HepG2 (cell line): Measurements from ENCODE around the gene MAP3K14. TPM values are rescaled to one million over a fixed set of nuclear protein-coding genes. Genes with fewer than 3 reads are reported as not detected.

ENCODE experiments used
- ATAC-seq: fragments of 200-7000 bp; cut with Tn5 transposase; 3 replicates; pipeline ENCODE4 v1.9.1; 2020; ENCODE audit warnings: mild to moderate bottlenecking, moderate library complexity
- BruUV-seq: library from RNA; stranded (reverse); fragments of 400-500 nt; replicated peaks from 2 replicates; lab custom pipeline; 2021; lab: Mats Ljungman, UMichigan
- CTCF ChIA-PET: fragments of 300-600 bp; formaldehyde crosslinking; extraction: SDS; loops from one replicate; lab custom pipeline; 2021; ENCODE audit warnings: low total read pairs, inconsistent platforms, low intra/inter-chr PET ratio; lab: Yijun Ruan, JAX
- POLR2A ChIA-PET: fragments of 350-600 bp; sonication (Branson Sonifier 250); formaldehyde crosslinking; loops from one replicate; lab custom pipeline; 2020; ENCODE audit warnings: antibody characterized with exemption, inconsistent platforms; lab: Yijun Ruan, JAX
- DNase-seq: peaks from one replicate; pipeline ENCODE4 v3.0.0-alpha.2; 2015; ENCODE audit warnings: low spot score
- FAIRE-seq: peaks from 3 replicates; lab custom pipeline; 2011; peaks lifted over from hg19 to GRCh38; lab: Jason Lieb, UNC
- H2AFZ ChIP-seq: one replicate; pipeline ENCODE4 v1.6.1; 2011; ENCODE audit warnings: low read length, inconsistent platforms
- H3K27ac ChIP-seq: fragments of 300-600 bp; 3 replicates; pipeline ENCODE4 v1.8.0; 2011; ENCODE audit warnings: mixed run types, mild to moderate bottlenecking, mixed read lengths, low read length, inconsistent platforms; ENCODE audit not compliant: insufficient read depth; ENCODE audit errors: extremely low read length
- H3K27me3 ChIP-seq, 2 experiments: fragments of 200-600 bp in 1 of 2; 2 replicates in 1 of 2; 3 replicates in 1 of 2; pipeline versions ENCODE4 v1.6.0 to v1.8.0; 2011; ENCODE audit warnings: low read length in 2 of 2, mild to moderate bottlenecking in 2 of 2, moderate library complexity in 2 of 2, inconsistent platforms in 1 of 2; ENCODE audit not compliant: insufficient read depth in 2 of 2, control insufficient read depth in 1 of 2
- H3K36me3 ChIP-seq, 2 experiments: fragments of 200-600 bp in 1 of 2; replicated peaks in 1 of 2; 2 replicates in 1 of 2; 3 replicates in 1 of 2; pipeline versions ENCODE4 v1.5.1 to v1.8.0; 2011; ENCODE audit warnings: low read length in 2 of 2, inconsistent platforms in 1 of 2; ENCODE audit not compliant: insufficient read depth in 2 of 2, control insufficient read depth in 1 of 2
- H3K4me1 ChIP-seq: 2 replicates; pipeline ENCODE4 v1.5.1; 2012; ENCODE audit warnings: low read length, inconsistent platforms; ENCODE audit not compliant: insufficient read depth
- H3K4me2 ChIP-seq: 2 replicates; pipeline ENCODE4 v1.6.0; 2011; ENCODE audit warnings: low read depth, low read length, inconsistent platforms
- H3K4me3 ChIP-seq, 3 experiments: fragments of 200-600 bp in 1 of 3; sonication (generic), shearing (Covaris generic) in 1 of 3; replicated peaks in 1 of 3; 2 replicates each; pipeline ENCODE4 v1.5.1; 2011 to 2016; ENCODE audit warnings: low read length in 3 of 3, inconsistent platforms in 2 of 3, low read depth in 2 of 3, mild to moderate bottlenecking in 2 of 3, control low read depth in 1 of 3, mixed read lengths in 1 of 3; ENCODE audit not compliant: insufficient read depth in 1 of 3
- H3K79me2 ChIP-seq: one replicate; pipeline ENCODE4 v1.6.1; 2011; ENCODE audit warnings: low read length, inconsistent platforms; ENCODE audit not compliant: insufficient read depth
- H3K9ac ChIP-seq: 2 replicates; pipeline ENCODE4 v1.6.0; 2011; ENCODE audit warnings: mild to moderate bottlenecking, low read depth, low read length, inconsistent platforms; ENCODE audit not compliant: insufficient read depth
- H3K9me3 ChIP-seq: 2 replicates; pipeline ENCODE4 v1.5.1; 2012; ENCODE audit warnings: mild to moderate bottlenecking, low read length
- H4K20me1 ChIP-seq: 2 replicates; pipeline ENCODE4 v1.6.0; 2011; ENCODE audit warnings: inconsistent platforms, mild to moderate bottlenecking, low read length, moderate library complexity; ENCODE audit not compliant: insufficient read depth
- ARID4A ChIP-seq: sonication (generic); formaldehyde crosslinking; IDR thresholded peaks from 2 replicates; pipeline ENCODE4 v1.5.0; 2020; ENCODE audit warnings: mild to moderate bottlenecking, missing genetic modification reagents, borderline replicate concordance
- ATF6 ChIP-seq: sonication (generic); formaldehyde crosslinking; conservative IDR thresholded peaks from 2 replicates; pipeline ENCODE4 v1.4.0; 2020; ENCODE audit warnings: missing genetic modification reagents
- CENPX ChIP-seq: sonication (generic); formaldehyde crosslinking; IDR thresholded peaks from 2 replicates; pipeline ENCODE4 v1.9.0; 2021; ENCODE audit warnings: mild to moderate bottlenecking, missing genetic modification reagents, moderate library complexity
- ETS1 ChIP-seq: sonication (generic); formaldehyde crosslinking; IDR thresholded peaks from 2 replicates; pipeline ENCODE4 v1.4.0; 2020; ENCODE audit warnings: missing genetic modification reagents
- JUND ChIP-seq: sonication (generic); formaldehyde crosslinking; IDR thresholded peaks from 2 replicates; pipeline ENCODE4 v1.8.0; 2022; ENCODE audit warnings: mild to moderate bottlenecking, missing genetic modification reagents
- KLF13 ChIP-seq: sonication (generic); formaldehyde crosslinking; IDR thresholded peaks from 2 replicates; pipeline ENCODE4 v1.4.0; 2020; ENCODE audit warnings: mild to moderate bottlenecking, missing genetic modification reagents
- MAFF ChIP-seq: IDR thresholded peaks from 2 replicates; pipeline ENCODE4 v1.6.1; 2011; ENCODE audit warnings: low read depth, low read length, improper control_type of control experiment
- RAD51 ChIP-seq: fragments of 450-650 bp; IDR thresholded peaks from 2 replicates; pipeline ENCODE4 v1.6.1; 2016; ENCODE audit warnings: borderline replicate concordance
- ZBTB7B ChIP-seq: sonication (generic); formaldehyde crosslinking; IDR thresholded peaks from 2 replicates; pipeline ENCODE4 v1.4.0; 2020; ENCODE audit warnings: missing genetic modification reagents
- ZNF335 ChIP-seq: sonication (generic); formaldehyde crosslinking; IDR thresholded peaks from 2 replicates; pipeline ENCODE4 v1.4.0; 2020; ENCODE audit warnings: missing genetic modification reagents
- ZNF33A ChIP-seq: sonication (generic); formaldehyde crosslinking; IDR thresholded peaks from 2 replicates; pipeline ENCODE4 v1.5.1; 2020; ENCODE audit warnings: missing genetic modification reagents, mild to moderate bottlenecking, moderate library complexity, borderline replicate concordance
- ZNF33B ChIP-seq: sonication (generic); formaldehyde crosslinking; IDR thresholded peaks from 2 replicates; pipeline ENCODE4 v1.5.1; 2020; ENCODE audit warnings: mild to moderate bottlenecking, missing genetic modification reagents
- ZNF691 ChIP-seq: sonication (generic); formaldehyde crosslinking; IDR thresholded peaks from 2 replicates; pipeline ENCODE4 v1.4.0; 2020; ENCODE audit warnings: missing genetic modification reagents, low read depth, mild to moderate bottlenecking, borderline replicate concordance
- WGBS: methylation state at CpG from one replicate; pipeline ENCODE4 v1.1.6; 2017; ENCODE audit warnings: low lambda C conversion rate; 5-methylcytosine and 5-hydroxymethylcytosine counted together
- in situ Hi-C: cut with HindIII; loops from 2 replicates; pipeline ENCODE4 v1.10.0; 2017; ENCODE audit warnings: low pct_unique_long_range_greater_than_20kb; ENCODE audit not compliant: extremely low pct_ligation_motif_present
- intact Hi-C: fragments of 100-400 bp; cut with micrococcal nuclease; formaldehyde crosslinking; loops from one replicate; pipeline ENCODE4 v1.10.0; 2022; ENCODE audit not compliant: unreplicated experiment
- polyA plus RNA-seq, 8 experiments: library from polyadenylated mRNA; depleted of rRNA in 3 of 8; stranded (reverse) in 7 of 8; unstranded in 1 of 8; fragments of >200 nt; fragmentation: Illumina TruSeq in 4 of 8; extraction: Trizol in 4 of 8; gene quantifications; 2 replicates each; pipeline versions ENCODE4 v1.2.1 to v1.2.3, GENCODE V29; 2011 to 2016; ENCODE audit warnings: low read depth in 4 of 8, missing spikeins in 1 of 8, mixed read lengths in 1 of 8; ENCODE audit not compliant: insufficient read depth in 1 of 8
- total RNA-seq, 5 experiments: library from RNA; depleted of rRNA; stranded (reverse); fragments of >200 nt; fragmentation: Illumina TruSeq; extraction: Trizol; gene quantifications; 2 replicates each; pipeline ENCODE4 v1.2.3, GENCODE V29; 2016; ENCODE audit warnings: low read depth in 1 of 5

The MAP3K14 gene
- total and polyA plus RNA-seq, 2 of the 13 experiments (the other 11 are each of a cell fraction or from before 2014, with no cell fraction given): 2.6 TPM

- TF ChIP-seq ARID4A (no peak), ZNF33B (CRISPR knock-in tag) (no peak), RAD51 (no peak), CENPX (CRISPR knock-in tag) (no peak)
Observed at GRCh38 chr17:45220079-45220478, 96.7 kb downstream of the MAP3K14 start (continued).

- FAIRE-seq: peak; percentile 100
- no peak overlapping the region for H3K4me3 ChIP-seq
- WGBS: 2% methylated on average over 12 of the region's 12 CpGs
- no peaks in the 10 kb centered on the region for H3K9me3 ChIP-seq
- peak; percentile 79 for ATAC-seq
- no peak overlapping the region for H3K9ac ChIP-seq
- H3K4me2 ChIP-seq: peak overlapping the region; percentile 37; the same call in 1 of the 2 replicates
- ChIA-PET POLR2A (interaction anchor here (0.8 to 2.7 kb wide), 8 partner anchors 9 to 98 kb away, joined by 3 to 22 read pairs (median 6); partner anchors contain the start of genes ACBD4, HEXIM1, HEXIM2 and MAP3K14), CTCF (interaction anchor here (0.8 to 4.8 kb wide), 10 partner anchors 10 to 166 kb away, joined by 3 to 63 read pairs (median 7); partner anchors contain the start of gene ACBD4)
- H2AFZ ChIP-seq: no peak overlapping the region
- peaks cover 17 to 44% of the 10 kb centered on the region in 2 experiments; a peak in 4 of 5 replicates for H3K27me3 ChIP-seq
- no peak overlapping the region for H3K27ac ChIP-seq
- H4K20me1 ChIP-seq: no peaks in the 10 kb centered on the region
- no TSS peak for BruUV-seq
- DNase-seq: peak; percentile 76
- peaks cover 6% of the 10 kb centered on the region; the same call in 1 of the 2 replicates for H3K4me1 ChIP-seq
- H3K36me3 ChIP-seq: no peaks in the 10 kb centered on the region
- in situ Hi-C loops (no loop called here), intact Hi-C loops (loop anchor here (1.0 to 5.0 kb wide), 4 partner anchors 12 to 166 kb away; no protein-coding TSS in a partner anchor)
- no peaks in the 10 kb centered on the region for H3K79me2 ChIP-seq
- peak; percentile 16; the same call in 1 of the 2 replicates for TF ChIP-seq ZBTB7B (CRISPR knock-in tag)
- TF ChIP-seq KLF13: no peak
- TF ChIP-seq ZNF335 (CRISPR knock-in tag): no peak
- TF ChIP-seq MAFF: no peak
- peak; percentile 60; the same call in 1 of the 2 replicates for TF ChIP-seq ZNF691
- no peak for TF ChIP-seq ZNF33A
- no peak for TF ChIP-seq JUND (CRISPR knock-in tag)
- no peak for TF ChIP-seq ETS1
- TF ChIP-seq ATF6 (CRISPR knock-in tag): no peak
Observed at GRCh38 chr17:45218895-45219661, 97.7 kb downstream of the MAP3K14 start.
